Measurements from ENCODE around the gene MPPE1. TPM values are rescaled to one million over a fixed set of nuclear protein-coding genes. Genes with fewer than 3 reads are reported as not detected.
"Not testable (repeated sequence)": the region's sequence is repeated elsewhere in the genome, so short reads cannot be mapped to it uniquely, and the experiment has no call there.

Gene MPPE1
- total RNA-seq, 4 donors from 2014 or later: 10.9 to 30.2 (median 24.4) TPM

DNA sequence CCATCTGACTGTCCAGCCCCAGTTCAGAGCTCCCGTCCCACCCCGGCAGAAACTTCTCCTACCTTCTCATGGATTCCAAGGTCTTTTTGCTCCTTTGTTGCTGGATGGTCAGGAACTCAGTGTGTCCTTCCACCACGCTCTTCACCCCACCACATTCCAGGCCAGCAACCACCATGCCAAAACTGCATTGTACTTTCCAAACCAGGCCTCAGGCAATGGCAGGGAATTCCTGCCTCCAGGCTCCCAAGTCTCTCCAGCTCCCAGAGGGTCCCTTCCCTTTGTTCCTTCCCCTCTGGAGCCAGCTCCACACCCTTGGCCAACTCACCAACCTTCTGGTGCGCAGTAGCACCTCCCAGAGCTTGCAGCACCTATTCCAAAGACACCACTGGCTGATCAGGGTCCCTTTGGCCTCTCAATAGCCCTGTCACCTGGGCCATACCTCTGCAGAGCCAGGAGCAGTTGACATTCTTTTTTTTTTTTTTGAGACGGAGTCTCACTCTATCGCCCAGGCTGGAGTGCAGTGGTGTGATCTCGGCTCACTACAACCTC lies 48.8 kb downstream of the MPPE1 start:
- H3K36me3 ChIP-seq: peaks cover 0 to 11% (median 3%) of the 10 kb centered on the region in 4 donors
- no peak overlapping the region for H3K4me3 ChIP-seq
- no peaks in the 10 kb centered on the region for H3K27me3 ChIP-seq
- WGBS: 92% methylated on average over 7 of the region's 7 CpGs
- H3K4me1 ChIP-seq: peaks cover 0 to 34% (median 25%) of the 10 kb centered on the region in 4 donors
- intact Hi-C loops (cut with DNase I): loop anchor here (10.0 kb wide), 1 partner anchor 125 kb away; the partner anchor contains the start of gene IMPA2
- H3K9me3 ChIP-seq: no peaks in the 10 kb centered on the region
- DNase-seq (ENCODE audit: extremely low spot score): no peak
- peak overlapping the region in 2 of 4 donors; percentile 7 to 83 for H3K27ac ChIP-seq (replicated peaks in 1 of 4)
- TF ChIP-seq, protein P1, sequence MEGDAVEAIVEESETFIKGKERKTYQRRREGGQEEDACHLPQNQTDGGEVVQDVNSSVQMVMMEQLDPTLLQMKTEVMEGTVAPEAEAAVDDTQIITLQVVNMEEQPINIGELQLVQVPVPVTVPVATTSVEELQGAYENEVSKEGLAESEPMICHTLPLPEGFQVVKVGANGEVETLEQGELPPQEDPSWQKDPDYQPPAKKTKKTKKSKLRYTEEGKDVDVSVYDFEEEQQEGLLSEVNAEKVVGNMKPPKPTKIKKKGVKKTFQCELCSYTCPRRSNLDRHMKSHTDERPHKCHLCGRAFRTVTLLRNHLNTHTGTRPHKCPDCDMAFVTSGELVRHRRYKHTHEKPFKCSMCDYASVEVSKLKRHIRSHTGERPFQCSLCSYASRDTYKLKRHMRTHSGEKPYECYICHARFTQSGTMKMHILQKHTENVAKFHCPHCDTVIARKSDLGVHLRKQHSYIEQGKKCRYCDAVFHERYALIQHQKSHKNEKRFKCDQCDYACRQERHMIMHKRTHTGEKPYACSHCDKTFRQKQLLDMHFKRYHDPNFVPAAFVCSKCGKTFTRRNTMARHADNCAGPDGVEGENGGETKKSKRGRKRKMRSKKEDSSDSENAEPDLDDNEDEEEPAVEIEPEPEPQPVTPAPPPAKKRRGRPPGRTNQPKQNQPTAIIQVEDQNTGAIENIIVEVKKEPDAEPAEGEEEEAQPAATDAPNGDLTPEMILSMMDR (IDR thresholded peaks at IDR 0.05): no peak
- TF ChIP-seq EP300 (IDR thresholded peaks at IDR 0.05) (no peak), POLR2AphosphoS5 (IDR thresholded peaks at IDR 0.05) (no peak), POLR2A (IDR thresholded peaks at IDR 0.05; ENCODE audit: low read depth) (no peak)

DNA sequence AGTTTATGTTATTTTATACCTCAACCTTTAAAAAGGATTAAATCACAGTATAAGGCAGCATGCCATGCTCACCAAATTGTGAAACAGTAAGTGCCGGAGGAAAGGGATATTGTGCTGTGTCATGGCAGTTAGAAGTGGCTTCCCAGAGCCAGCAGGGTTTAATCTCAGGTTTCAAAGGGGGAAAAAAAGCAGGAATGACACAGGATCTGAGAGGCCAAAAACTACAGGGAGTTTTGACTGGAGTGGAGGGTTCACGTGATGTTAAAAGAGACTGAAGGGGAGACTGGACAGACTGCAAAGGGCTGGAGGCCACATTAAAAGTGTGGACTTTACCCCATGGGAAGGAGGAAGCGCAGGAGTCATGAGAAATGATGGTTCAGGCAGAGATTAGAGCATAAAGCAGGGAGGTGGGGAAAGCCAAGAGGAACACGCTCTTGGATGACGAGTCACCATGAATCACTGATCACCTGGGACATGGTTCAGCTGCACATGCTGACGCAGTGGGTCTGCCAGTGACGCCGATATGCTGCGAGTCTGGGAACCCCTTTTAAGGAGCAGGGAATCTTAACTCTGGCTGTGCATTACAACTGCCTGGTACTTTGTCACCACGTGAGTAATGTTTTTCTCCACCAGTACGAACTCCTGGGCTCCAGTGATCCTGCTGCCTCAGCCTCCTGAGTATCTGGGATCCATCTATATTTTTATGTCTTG lies 50.8 kb downstream of the MPPE1 start:
- intact Hi-C loops (cut with DNase I): loop anchor here (10.0 kb wide), 1 partner anchor 127 kb away; the partner anchor contains the start of gene IMPA2
- peak; percentile 88 to 90 for TF ChIP-seq POLR2AphosphoS5 (IDR thresholded peaks at IDR 0.05)
- TF ChIP-seq, protein P1 (IDR thresholded peaks at IDR 0.05): no peak
- peak; percentile 92 for TF ChIP-seq EP300 (IDR thresholded peaks at IDR 0.05)
- peak overlapping the region in 2 of 4 donors; percentile 7 to 18 for H3K4me3 ChIP-seq
- H3K27ac ChIP-seq (replicated peaks in 1 of 4): peak overlapping the region; percentile 72 to 88 (median 85)
- H3K4me1 ChIP-seq: peaks cover 20 to 54% (median 45%) of the 10 kb centered on the region in 4 donors
- H3K36me3 ChIP-seq: peaks cover 0 to 12% (median 8%) of the 10 kb centered on the region in 4 donors
- H3K9me3 ChIP-seq: no peaks in the 10 kb centered on the region
- WGBS: 29% methylated on average over 11 of the region's 11 CpGs
- no peak for DNase-seq (ENCODE audit: extremely low spot score)
- no peaks in the 10 kb centered on the region for H3K27me3 ChIP-seq

DNA sequence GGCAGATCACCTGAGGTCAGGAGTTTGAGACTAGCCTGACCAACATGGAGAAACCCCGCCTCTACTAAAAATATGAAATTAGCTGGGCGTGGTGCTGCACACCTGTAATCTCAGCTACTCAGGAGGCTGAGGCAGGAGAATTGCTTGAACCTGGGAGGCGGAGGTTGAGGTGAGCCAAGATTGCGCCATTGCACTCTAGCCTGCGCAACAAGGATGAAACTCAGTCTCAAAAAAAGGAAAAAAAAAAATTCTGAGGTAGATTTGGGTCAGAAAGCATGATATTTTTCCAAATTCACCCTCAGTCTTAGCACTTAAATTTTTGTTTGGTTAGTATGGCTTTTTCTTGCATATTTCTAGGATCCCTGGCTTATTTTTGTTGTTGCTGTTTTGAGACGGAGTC lies 53.6 kb downstream of the MPPE1 start:
- H3K27me3 ChIP-seq; DNase-seq (ENCODE audit: extremely low spot score); H3K9me3 ChIP-seq; H3K4me3 ChIP-seq: not testable (repeated sequence)
- intact Hi-C loops (cut with DNase I): loop anchor here (5.0 to 10.0 kb wide), 2 partner anchors 53 to 130 kb away; partner anchors contain the start of genes IMPA2 and MPPE1
- peaks cover 31 to 68% (median 59%) of the 10 kb centered on the region in 4 donors for H3K4me1 ChIP-seq
- peaks cover 0 to 12% (median 8%) of the 10 kb centered on the region in 4 donors for H3K36me3 ChIP-seq
- 94% methylated on average over 6 of the region's 6 CpGs for WGBS
- peak overlapping the region in 1 of 4 donors; percentile 88 for H3K27ac ChIP-seq (replicated peaks in 1 of 4)

DNA sequence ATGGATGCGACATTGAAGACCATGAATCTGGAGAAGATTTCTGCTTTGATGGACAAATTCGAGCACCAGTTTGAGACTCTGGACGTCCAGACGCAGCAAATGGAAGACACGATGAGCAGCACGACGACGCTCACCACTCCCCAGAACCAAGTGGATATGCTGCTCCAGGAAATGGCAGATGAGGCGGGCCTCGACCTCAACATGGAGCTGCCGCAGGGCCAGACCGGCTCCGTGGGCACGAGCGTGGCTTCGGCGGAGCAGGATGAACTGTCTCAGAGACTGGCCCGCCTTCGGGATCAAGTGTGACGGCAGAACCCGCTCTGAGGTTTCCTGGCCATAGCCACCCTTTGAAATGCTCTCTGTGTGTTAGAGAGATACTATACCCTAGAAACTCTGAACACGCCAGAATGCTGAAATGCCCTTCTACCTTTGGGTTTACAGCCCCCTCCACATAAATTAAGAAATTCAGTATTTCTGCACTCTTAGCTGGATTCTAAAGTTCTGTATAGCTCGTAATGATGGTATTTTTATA lies 56.2 kb downstream of the MPPE1 start:
- H3K27me3 ChIP-seq: no peaks in the 10 kb centered on the region
- 3% methylated on average over 5 of the region's 23 CpGs for WGBS
- peak overlapping the region; percentile 86 to 96 (median 94) for H3K27ac ChIP-seq (replicated peaks in 1 of 4)
- no peak for DNase-seq (ENCODE audit: extremely low spot score)
- no peak for TF ChIP-seq EP300 (IDR thresholded peaks at IDR 0.05)
- TF ChIP-seq POLR2AphosphoS5 (IDR thresholded peaks at IDR 0.05): no peak
- TF ChIP-seq, protein P1 (IDR thresholded peaks at IDR 0.05): no peak
- no peak for TF ChIP-seq POLR2A (IDR thresholded peaks at IDR 0.05; ENCODE audit: low read depth)
- H3K9me3 ChIP-seq: peaks cover 0 to 3% (median 0%) of the 10 kb centered on the region in 4 donors
- H3K4me1 ChIP-seq: peaks cover 31 to 53% (median 48%) of the 10 kb centered on the region in 4 donors
- H3K36me3 ChIP-seq: peaks cover 0 to 12% (median 8%) of the 10 kb centered on the region in 4 donors
- peak overlapping the region; percentile 66 to 94 (median 82) for H3K4me3 ChIP-seq
- intact Hi-C loops (cut with DNase I): loop anchor here (5.0 to 10.0 kb wide), 2 partner anchors 55 to 133 kb away; partner anchors contain the start of genes IMPA2 and MPPE1

Data from esophagus muscularis mucosa (tissue), 4 donors.